ENCODE measurements around the gene NEK10. TPM values are rescaled to one million over a fixed set of nuclear protein-coding genes. Genes with fewer than 3 reads are reported as not detected.

The NEK10 gene
- total RNA-seq, 1 experiment from 2014 or later = 1.7 TPM

DNA sequence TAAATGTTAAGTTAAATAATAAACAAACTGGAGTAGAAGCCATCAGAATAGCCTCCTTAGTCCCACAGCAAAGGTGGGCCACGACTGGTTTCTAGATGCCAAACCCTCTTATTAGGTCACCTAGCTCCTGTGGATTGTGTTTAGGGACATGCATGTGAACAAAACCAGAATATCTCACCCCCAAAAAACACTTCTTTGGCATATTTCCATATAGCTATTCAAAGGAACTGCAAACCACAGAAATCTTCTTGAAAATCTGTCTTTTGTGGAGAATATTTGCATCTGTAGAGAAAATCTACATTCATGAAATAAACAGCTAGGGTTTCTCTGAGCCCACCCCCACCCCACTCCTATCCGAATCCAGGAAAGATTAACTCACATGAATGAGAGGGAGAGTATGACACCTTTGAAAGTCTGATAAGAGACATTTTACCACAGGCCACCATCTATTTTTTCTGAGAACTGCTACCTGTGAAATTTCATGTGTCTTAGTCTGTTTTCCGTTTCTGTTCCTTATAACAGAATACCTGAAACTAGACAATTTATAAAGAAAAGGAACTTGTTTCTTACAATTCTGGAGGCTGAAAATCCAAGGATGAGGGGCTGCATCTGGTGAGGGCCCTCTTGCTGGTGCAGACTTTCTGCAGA is 159.4 kb downstream of the NEK10 start:
- no TSS peak for BruUV-seq (replicated peaks)
- intact Hi-C loops (cut with micrococcal nuclease) = no loop called here

DNA sequence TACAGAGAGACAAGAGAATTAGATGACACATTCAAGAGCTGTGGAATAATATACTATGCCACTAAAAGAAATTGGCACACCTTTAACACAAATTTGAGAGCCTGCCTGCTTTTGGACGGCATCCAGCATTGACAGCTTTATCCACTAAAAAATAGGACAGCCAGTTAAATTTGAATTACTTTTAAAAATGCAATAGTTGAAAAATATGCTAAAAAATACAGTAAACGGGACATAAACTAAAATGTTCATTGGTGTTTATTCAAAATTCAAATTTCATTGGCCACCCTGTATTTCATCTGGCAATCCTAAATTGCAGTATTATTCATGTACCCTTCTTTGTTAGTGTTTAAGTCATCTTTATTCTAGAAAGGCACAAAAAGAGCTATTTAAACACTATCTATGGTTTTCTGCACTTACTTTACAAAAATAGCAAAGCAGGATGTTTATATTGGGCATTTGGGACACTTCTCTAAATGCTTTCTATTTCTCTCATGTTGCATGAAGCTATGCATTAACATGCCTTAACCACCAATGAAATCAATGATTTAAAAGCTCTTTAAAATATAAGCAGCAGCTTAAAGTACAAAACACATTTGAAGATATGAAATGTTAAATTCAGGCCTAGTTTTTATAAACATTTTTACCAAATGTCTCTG is 160.1 kb downstream of the NEK10 start:
- no peak overlapping the region for H3K27ac ChIP-seq (ENCODE audit: low read length)
- ATAC-seq (no peak), DNase-seq (no peak)
- no peaks in the 10 kb centered on the region for H4K20me1 ChIP-seq (ENCODE audit: low read length)
- TF ChIP-seq, protein P1, sequence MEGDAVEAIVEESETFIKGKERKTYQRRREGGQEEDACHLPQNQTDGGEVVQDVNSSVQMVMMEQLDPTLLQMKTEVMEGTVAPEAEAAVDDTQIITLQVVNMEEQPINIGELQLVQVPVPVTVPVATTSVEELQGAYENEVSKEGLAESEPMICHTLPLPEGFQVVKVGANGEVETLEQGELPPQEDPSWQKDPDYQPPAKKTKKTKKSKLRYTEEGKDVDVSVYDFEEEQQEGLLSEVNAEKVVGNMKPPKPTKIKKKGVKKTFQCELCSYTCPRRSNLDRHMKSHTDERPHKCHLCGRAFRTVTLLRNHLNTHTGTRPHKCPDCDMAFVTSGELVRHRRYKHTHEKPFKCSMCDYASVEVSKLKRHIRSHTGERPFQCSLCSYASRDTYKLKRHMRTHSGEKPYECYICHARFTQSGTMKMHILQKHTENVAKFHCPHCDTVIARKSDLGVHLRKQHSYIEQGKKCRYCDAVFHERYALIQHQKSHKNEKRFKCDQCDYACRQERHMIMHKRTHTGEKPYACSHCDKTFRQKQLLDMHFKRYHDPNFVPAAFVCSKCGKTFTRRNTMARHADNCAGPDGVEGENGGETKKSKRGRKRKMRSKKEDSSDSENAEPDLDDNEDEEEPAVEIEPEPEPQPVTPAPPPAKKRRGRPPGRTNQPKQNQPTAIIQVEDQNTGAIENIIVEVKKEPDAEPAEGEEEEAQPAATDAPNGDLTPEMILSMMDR (conservative IDR thresholded peaks at IDR 0.05; ENCODE audit: low read depth, low read length) = no peak
- H3K9me3 ChIP-seq (ENCODE audit: low read length) = no peaks in the 10 kb centered on the region
- no peak overlapping the region for H3K9ac ChIP-seq (ENCODE audit: low read length)
- H2AFZ ChIP-seq (ENCODE audit: low read length) = no peak overlapping the region
- CTCF ChIA-PET = no interaction called here
- H3K36me3 ChIP-seq (ENCODE audit: low read depth, low read length) = no peaks in the 10 kb centered on the region
- no peak overlapping the region for H3K4me3 ChIP-seq (ENCODE audit: low read length)
- POLR2A ChIA-PET (ENCODE audit: unreplicated experiment) = no interaction called here
- intact Hi-C loops (cut with micrococcal nuclease) = no loop called here
- no TSS peak for BruUV-seq (replicated peaks)
- no peaks in the 10 kb centered on the region for H3F3A ChIP-seq (ENCODE audit: low read length, unreplicated experiment)
- H3K79me2 ChIP-seq (ENCODE audit: low read length) = no peaks in the 10 kb centered on the region
- H3K4me1 ChIP-seq (ENCODE audit: insufficient read depth, low read length) = no peaks in the 10 kb centered on the region
- H3K4me2 ChIP-seq (ENCODE audit: low read length) = no peak overlapping the region
- no peaks in the 10 kb centered on the region for H3K9me2 ChIP-seq (replicated peaks; ENCODE audit: low read length)
- peaks cover 2% of the 10 kb centered on the region; the same call in 1 of the 2 replicates for H3K27me3 ChIP-seq (ENCODE audit: low read length)

More for the DNA sequence above, 159.4 kb downstream of the NEK10 start:
- H3K27ac ChIP-seq (ENCODE audit: low read length) = no peak overlapping the region
- no peak overlapping the region for H3K4me2 ChIP-seq (ENCODE audit: low read length)
- H3K27me3 ChIP-seq (ENCODE audit: low read length) = peaks cover 2% of the 10 kb centered on the region; the same call in 1 of the 2 replicates
- no peak overlapping the region for H3K4me3 ChIP-seq (ENCODE audit: low read length)
- ATAC-seq (no peak), DNase-seq (no peak)
- ChIA-PET CTCF (no interaction called here), POLR2A (ENCODE audit: unreplicated experiment) (no interaction called here)
- no peak overlapping the region for H3K9ac ChIP-seq (ENCODE audit: low read length)
- no peaks in the 10 kb centered on the region for H4K20me1 ChIP-seq (ENCODE audit: low read length)
- H3K9me3 ChIP-seq (ENCODE audit: low read length) = no peaks in the 10 kb centered on the region
- no peaks in the 10 kb centered on the region for H3K4me1 ChIP-seq (ENCODE audit: insufficient read depth, low read length)
- H3F3A ChIP-seq (ENCODE audit: low read length, unreplicated experiment) = no peaks in the 10 kb centered on the region
- H3K36me3 ChIP-seq (ENCODE audit: low read depth, low read length) = no peaks in the 10 kb centered on the region
- no peaks in the 10 kb centered on the region for H3K9me2 ChIP-seq (replicated peaks; ENCODE audit: low read length)
- TF ChIP-seq EZH2phosphoT487 (IDR thresholded peaks at IDR 0.05; ENCODE audit: borderline replicate concordance, low read length) (no peak), EZH2 (IDR thresholded peaks at IDR 0.05; ENCODE audit: low read length, unreplicated experiment) (no peak)
- TF ChIP-seq, protein P1 (conservative IDR thresholded peaks at IDR 0.05; ENCODE audit: low read depth, low read length) = no peak
- H3K79me2 ChIP-seq (ENCODE audit: low read length) = no peaks in the 10 kb centered on the region
- H2AFZ ChIP-seq (ENCODE audit: low read length) = no peak overlapping the region

DNA sequence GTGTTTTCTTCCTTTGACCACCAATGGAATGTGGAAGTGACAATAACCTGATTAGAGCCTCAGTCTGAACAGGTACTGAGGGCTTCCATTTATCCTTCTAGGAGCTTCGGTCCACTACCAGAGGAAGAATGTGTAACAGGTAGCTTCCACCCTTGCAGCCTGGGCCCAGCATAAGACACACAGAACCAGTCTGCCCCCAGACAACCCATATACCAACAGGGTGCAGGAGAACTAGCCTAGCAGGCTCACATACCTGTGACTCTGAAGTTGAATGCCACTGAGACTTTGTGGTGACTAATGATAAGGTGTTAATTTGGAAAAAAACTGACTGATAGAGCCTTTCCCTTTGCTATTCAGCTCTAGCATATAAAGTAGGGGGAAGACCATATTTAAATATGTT is 166.2 kb downstream of the NEK10 start:
- Histone ChIP-seq H3K9ac (ENCODE audit: low read length) (no peak overlapping the region), H3K4me1 (ENCODE audit: insufficient read depth, low read length) (no peaks in the 10 kb centered on the region), H3K27me3 (ENCODE audit: low read length) (peaks cover 10% of the 10 kb centered on the region; the same call in 1 of the 2 replicates), H3F3A (ENCODE audit: low read length, unreplicated experiment) (no peaks in the 10 kb centered on the region), H3K4me3 (ENCODE audit: low read length) (no peak overlapping the region), H3K79me2 (ENCODE audit: low read length) (no peaks in the 10 kb centered on the region), H3K4me2 (ENCODE audit: low read length) (no peak overlapping the region), H3K27ac (ENCODE audit: low read length) (no peak overlapping the region), H3K36me3 (ENCODE audit: low read depth, low read length) (no peaks in the 10 kb centered on the region), H3K9me2 (replicated peaks; ENCODE audit: low read length) (no peaks in the 10 kb centered on the region), H4K20me1 (ENCODE audit: low read length) (no peaks in the 10 kb centered on the region), H3K9me3 (ENCODE audit: low read length) (no peaks in the 10 kb centered on the region), H2AFZ (ENCODE audit: low read length) (no peak overlapping the region)
- POLR2A ChIA-PET (ENCODE audit: unreplicated experiment) = no interaction called here
- CTCF ChIA-PET = no interaction called here
- intact Hi-C loops (cut with micrococcal nuclease) = no loop called here
- no peak for TF ChIP-seq EZH2phosphoT487 (IDR thresholded peaks at IDR 0.05; ENCODE audit: borderline replicate concordance, low read length)
- DNase-seq (no peak), ATAC-seq (no peak)
- no TSS peak for BruUV-seq (replicated peaks)

All from PC-3 (cell line).